ENCODE data around the gene CAMK2G.
A peak's percentile ranks its signal among the peaks of the same experiment; 100 is the strongest.
"Not testable (repeated sequence)": the region's sequence is repeated elsewhere in the genome, so short reads cannot be mapped to it uniquely, and the experiment has no call there.

Gene CAMK2G

DNA sequence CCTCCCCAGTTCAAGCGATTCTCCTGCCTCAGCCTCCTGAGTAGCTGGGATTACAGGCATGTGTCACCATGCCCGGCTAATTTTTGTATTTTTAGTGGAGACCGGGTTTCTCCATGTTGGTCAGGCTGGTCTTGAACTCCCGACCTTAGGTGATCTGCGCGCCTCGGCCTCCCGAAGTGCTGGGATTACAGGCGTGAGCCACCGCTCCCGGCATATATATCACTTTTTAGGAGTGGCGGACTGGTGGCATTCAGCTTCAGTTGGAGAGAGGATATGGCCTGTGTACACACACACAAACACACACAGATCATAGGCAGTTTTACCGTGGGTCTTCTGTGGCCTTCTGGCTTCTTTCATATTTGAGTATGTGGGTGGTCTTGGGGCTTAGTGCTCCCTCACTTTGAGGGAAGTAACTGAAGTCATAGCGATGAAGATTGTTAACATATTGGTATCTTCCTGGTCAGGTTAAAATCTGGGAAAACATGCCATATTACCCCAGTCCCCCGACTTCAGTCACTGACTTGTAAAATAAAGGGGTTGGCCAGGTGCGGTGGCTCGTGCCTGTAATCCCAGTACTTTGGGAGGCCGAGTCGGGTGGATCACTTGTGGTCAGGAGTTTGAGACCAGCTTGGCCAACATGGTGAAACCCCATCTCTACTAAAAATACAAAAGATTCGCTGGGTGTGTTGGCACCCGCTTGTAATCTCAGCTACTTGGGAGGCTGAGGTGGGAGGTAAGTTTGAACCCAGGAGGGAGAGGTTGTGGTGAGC lies 87.1 kb downstream of the CAMK2G start:
- not testable (repeated sequence) for H4K8ac ChIP-seq (ENCODE audit: low read depth, low read length); H2AK5ac ChIP-seq (ENCODE audit: low read depth, low read length); H3K23ac ChIP-seq (ENCODE audit: low read depth, low read length, poor library complexity); H3K4ac ChIP-seq (ENCODE audit: low read length); DNase-seq (ENCODE audit: low spot score); H4K91ac ChIP-seq (ENCODE audit: low read depth, low read length, poor library complexity); H3K9me3 ChIP-seq (replicated peaks in 1 of 2; ENCODE audit: control insufficient read depth in 2 of 2, insufficient read depth in 1 of 2, low read depth in 1 of 2, low read length in 2 of 2); H3K14ac ChIP-seq (ENCODE audit: low read length); H3K4me2 ChIP-seq (ENCODE audit: insufficient read depth, low read length, poor library complexity, severe bottlenecking); H3K79me1 ChIP-seq (ENCODE audit: low read depth, low read length); H3K4me1 ChIP-seq (ENCODE audit: control insufficient read depth in 2 of 2, insufficient read depth in 1 of 2, low read depth in 1 of 2, low read length in 2 of 2); H3K9ac ChIP-seq (ENCODE audit: low read depth, low read length, poor library complexity); H3K27me3 ChIP-seq (ENCODE audit: control insufficient read depth in 3 of 3, insufficient read depth in 3 of 3, low read depth in 1 of 3, low read length in 3 of 3); H2BK5ac ChIP-seq (ENCODE audit: low read length); H3K18ac ChIP-seq (ENCODE audit: low read length); H2AFZ ChIP-seq (ENCODE audit: low read length); H2BK12ac ChIP-seq (ENCODE audit: low read length); H3K27ac ChIP-seq (replicated peaks; ENCODE audit: low read length); H2BK15ac ChIP-seq (ENCODE audit: low read length); H2BK120ac ChIP-seq (ENCODE audit: low read depth, low read length)
- WGBS, 2 donors (ENCODE audit: extremely low coverage in 2 of 2, insufficient read length in 2 of 2, insufficient replicate concordance in 1 of 2): no CpG with 5 or more reads among the region's 21 CpGs
- Histone ChIP-seq H3K36me3 (replicated peaks in 1 of 2; ENCODE audit: control insufficient read depth in 2 of 2, insufficient read depth in 2 of 2, low read length in 2 of 2) (peaks cover 23 to 41% of the 10 kb centered on the region in 2 donors), H3K4me3 (ENCODE audit: low read length in 2 of 2) (peak overlapping the region in 1 of 2 donors; percentile 12)

DNA sequence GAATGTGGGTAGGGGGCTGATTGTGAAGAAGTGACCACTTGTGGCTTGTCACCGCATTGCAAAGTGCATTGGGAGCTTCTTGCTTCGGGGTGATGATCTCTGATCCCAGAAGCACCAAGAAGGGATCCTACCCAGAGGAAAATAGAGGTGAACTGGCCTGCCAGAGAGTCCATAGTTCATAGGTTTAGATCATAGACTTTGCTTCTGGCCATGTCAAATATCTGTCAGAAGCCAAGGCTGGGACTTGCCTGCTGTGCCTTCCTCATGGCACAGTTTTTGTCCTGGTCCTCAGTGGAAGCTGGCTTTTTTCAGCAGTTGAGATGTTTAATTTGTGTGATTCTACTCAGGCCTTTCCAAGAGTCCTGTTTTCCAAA lies 87.9 kb downstream of the CAMK2G start:
- Histone ChIP-seq H3K4me2 (ENCODE audit: insufficient read depth, low read length, poor library complexity, severe bottlenecking) (peak overlapping the region; percentile 89), H3K14ac (ENCODE audit: low read length) (no peak overlapping the region), H3K27ac (replicated peaks; ENCODE audit: low read length) (no peak overlapping the region), H4K8ac (ENCODE audit: low read depth, low read length) (no peak overlapping the region), H2BK12ac (ENCODE audit: low read length) (no peak overlapping the region), H3K23ac (ENCODE audit: low read depth, low read length, poor library complexity) (no peak overlapping the region), H3K4me1 (ENCODE audit: control insufficient read depth in 2 of 2, insufficient read depth in 1 of 2, low read depth in 1 of 2, low read length in 2 of 2) (peaks cover 4 to 7% of the 10 kb centered on the region in 2 donors), H3K4me3 (ENCODE audit: low read length in 2 of 2) (peak overlapping the region; percentile 51 to 84), H3K36me3 (replicated peaks in 1 of 2; ENCODE audit: control insufficient read depth in 2 of 2, insufficient read depth in 2 of 2, low read length in 2 of 2) (peaks cover 19 to 34% of the 10 kb centered on the region in 2 donors), H3K4ac (ENCODE audit: low read length) (no peak overlapping the region), H2BK120ac (ENCODE audit: low read depth, low read length) (no peak overlapping the region), H2AK5ac (ENCODE audit: low read depth, low read length) (no peak overlapping the region), H3K79me1 (ENCODE audit: low read depth, low read length) (peaks cover 3% of the 10 kb centered on the region), H3K9me3 (replicated peaks in 1 of 2; ENCODE audit: control insufficient read depth in 2 of 2, insufficient read depth in 1 of 2, low read depth in 1 of 2, low read length in 2 of 2) (no peaks in the 10 kb centered on the region), H3K27me3 (ENCODE audit: control insufficient read depth in 3 of 3, insufficient read depth in 3 of 3, low read depth in 1 of 3, low read length in 3 of 3) (no peaks in the 10 kb centered on the region), H4K91ac (ENCODE audit: low read depth, low read length, poor library complexity) (no peak overlapping the region), H2BK5ac (ENCODE audit: low read length) (no peak overlapping the region), H3K9ac (ENCODE audit: low read depth, low read length, poor library complexity) (no peak overlapping the region), H2BK15ac (ENCODE audit: low read length) (no peak overlapping the region), H2AFZ (ENCODE audit: low read length) (no peak overlapping the region), H3K18ac (ENCODE audit: low read length) (no peak overlapping the region)
- no CpG with 5 or more reads among the region's 2 CpGs for WGBS, 2 donors (ENCODE audit: extremely low coverage in 2 of 2, insufficient read length in 2 of 2, insufficient replicate concordance in 1 of 2)
- no peak for DNase-seq (ENCODE audit: low spot score)

DNA sequence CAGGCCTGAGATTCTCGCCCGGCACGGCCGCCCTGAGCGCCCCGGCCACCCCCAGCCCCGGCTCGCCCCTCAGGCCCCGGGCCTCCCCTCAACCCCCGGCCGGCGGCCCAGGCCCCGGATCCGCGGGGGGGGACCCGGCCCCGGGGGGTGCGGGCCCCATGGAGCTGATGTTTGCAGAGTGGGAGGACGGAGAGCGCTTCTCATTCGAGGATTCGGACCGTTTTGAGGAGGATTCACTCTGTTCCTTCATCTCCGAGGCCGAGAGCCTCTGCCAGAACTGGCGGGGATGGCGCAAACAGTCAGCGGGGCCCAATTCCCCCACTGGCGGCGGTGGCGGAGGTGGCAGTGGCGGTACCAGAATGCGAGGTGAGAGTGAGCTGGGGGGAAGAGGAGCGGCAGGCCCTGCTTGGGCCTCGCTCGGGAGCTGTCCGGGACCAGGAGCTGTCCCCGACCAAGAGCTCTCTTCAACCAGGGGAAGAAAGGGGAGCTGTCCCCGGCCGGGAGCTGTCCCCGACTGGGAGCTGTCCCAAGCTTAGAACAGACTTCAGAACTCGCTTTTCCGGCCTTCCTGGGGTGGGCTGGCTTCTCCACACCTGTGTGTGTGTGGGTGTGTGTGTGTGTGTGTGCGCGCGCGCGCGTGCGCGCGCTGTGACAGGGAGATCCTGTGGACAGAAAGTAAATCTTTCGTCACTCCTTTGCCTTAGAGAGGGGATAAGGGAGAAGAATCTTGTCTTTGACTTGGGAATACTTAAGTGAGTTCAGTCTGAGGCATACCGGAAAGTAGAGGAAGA lies 88.4 kb downstream of the CAMK2G start:
- Histone ChIP-seq H3K14ac (ENCODE audit: low read length) (no peak overlapping the region), H3K4ac (ENCODE audit: low read length) (no peak overlapping the region), H3K4me1 (ENCODE audit: control insufficient read depth in 2 of 2, insufficient read depth in 1 of 2, low read depth in 1 of 2, low read length in 2 of 2) (peaks cover 7% of the 10 kb centered on the region in 2 donors), H3K4me3 (ENCODE audit: low read length in 2 of 2) (peak overlapping the region; percentile 51 to 84), H4K8ac (ENCODE audit: low read depth, low read length) (no peak overlapping the region), H3K9me3 (replicated peaks in 1 of 2; ENCODE audit: control insufficient read depth in 2 of 2, insufficient read depth in 1 of 2, low read depth in 1 of 2, low read length in 2 of 2) (no peaks in the 10 kb centered on the region), H3K36me3 (replicated peaks in 1 of 2; ENCODE audit: control insufficient read depth in 2 of 2, insufficient read depth in 2 of 2, low read length in 2 of 2) (peaks cover 15 to 28% of the 10 kb centered on the region in 2 donors), H2BK5ac (ENCODE audit: low read length) (no peak overlapping the region), H3K9ac (ENCODE audit: low read depth, low read length, poor library complexity) (peak overlapping the region; percentile 83), H3K18ac (ENCODE audit: low read length) (peak overlapping the region; percentile 40), H2AFZ (ENCODE audit: low read length) (peak overlapping the region; percentile 73), H4K91ac (ENCODE audit: low read depth, low read length, poor library complexity) (no peak overlapping the region), H3K27ac (replicated peaks; ENCODE audit: low read length) (no peak overlapping the region), H3K4me2 (ENCODE audit: insufficient read depth, low read length, poor library complexity, severe bottlenecking) (peak overlapping the region; percentile 89), H3K27me3 (ENCODE audit: control insufficient read depth in 3 of 3, insufficient read depth in 3 of 3, low read depth in 1 of 3, low read length in 3 of 3) (no peaks in the 10 kb centered on the region), H3K23ac (ENCODE audit: low read depth, low read length, poor library complexity) (peak overlapping the region; percentile 40), H2AK5ac (ENCODE audit: low read depth, low read length) (peak overlapping the region; percentile 63), H2BK15ac (ENCODE audit: low read length) (no peak overlapping the region), H2BK120ac (ENCODE audit: low read depth, low read length) (no peak overlapping the region), H3K79me1 (ENCODE audit: low read depth, low read length) (peaks cover 6% of the 10 kb centered on the region), H2BK12ac (ENCODE audit: low read length) (no peak overlapping the region)
- no peak for DNase-seq (ENCODE audit: low spot score)
- WGBS, 2 donors (ENCODE audit: extremely low coverage in 2 of 2, insufficient read length in 2 of 2, insufficient replicate concordance in 1 of 2): no CpG with 5 or more reads among the region's 54 CpGs

DNA sequence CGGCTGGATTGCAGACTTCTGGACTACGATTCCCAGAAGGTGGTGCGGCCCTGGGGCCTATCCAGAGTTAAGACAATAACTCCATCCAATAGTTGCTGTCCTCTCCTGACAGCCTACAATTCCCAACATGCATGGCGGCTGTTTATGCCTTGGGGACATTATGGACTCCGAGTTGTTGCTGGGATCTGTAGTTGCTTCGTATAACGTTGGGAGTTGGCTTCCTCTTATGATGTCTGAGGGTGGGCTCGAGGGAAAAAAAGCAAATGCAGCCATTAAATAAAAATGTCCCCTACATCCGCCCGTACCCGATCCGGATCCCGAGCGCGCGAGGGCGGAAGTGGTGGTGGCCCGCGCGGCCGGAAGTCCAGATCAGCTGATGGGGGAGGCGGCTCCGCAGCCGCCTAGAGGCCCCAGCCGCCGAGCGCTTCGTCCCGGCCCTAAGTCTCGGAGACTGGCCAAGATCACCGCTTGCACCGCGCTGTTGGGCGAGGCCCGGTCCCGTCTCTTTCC lies 89.1 kb downstream of the CAMK2G start, which contains the start of gene ZSWIM8:
Gene ZSWIM8, plus strand, starts transcription at position 396 of the 510 bp plus-strand sequence. CDS start 273 bp downstream, outside the sequence.
- H3K18ac ChIP-seq (ENCODE audit: low read length): peak within 1 kb of the TSS; percentile 40
- no peaks in the 10 kb centered on the region for H3K9me3 ChIP-seq (replicated peaks in 1 of 2; ENCODE audit: control insufficient read depth in 2 of 2, insufficient read depth in 1 of 2, low read depth in 1 of 2, low read length in 2 of 2)
- peak within 1 kb of the TSS; percentile 63 for H2AK5ac ChIP-seq (ENCODE audit: low read depth, low read length)
- H3K27ac ChIP-seq (replicated peaks; ENCODE audit: low read length): no peak within 1 kb of the TSS
- peaks cover 8 to 12% of the 10 kb centered on the region in 2 donors for H3K4me1 ChIP-seq (ENCODE audit: control insufficient read depth in 2 of 2, insufficient read depth in 1 of 2, low read depth in 1 of 2, low read length in 2 of 2)
- peak within 1 kb of the TSS; percentile 83 for H3K9ac ChIP-seq (ENCODE audit: low read depth, low read length, poor library complexity)
- no peak within 1 kb of the TSS for H4K91ac ChIP-seq (ENCODE audit: low read depth, low read length, poor library complexity)
- H3K23ac ChIP-seq (ENCODE audit: low read depth, low read length, poor library complexity): peak within 1 kb of the TSS; percentile 40
- H2BK120ac ChIP-seq (ENCODE audit: low read depth, low read length): no peak within 1 kb of the TSS
- no peak within 1 kb of the TSS for H4K8ac ChIP-seq (ENCODE audit: low read depth, low read length)
- no peak within 1 kb of the TSS for H2BK5ac ChIP-seq (ENCODE audit: low read length)
- peaks cover 13 to 30% of the 10 kb centered on the region in 2 donors for H3K36me3 ChIP-seq (replicated peaks in 1 of 2; ENCODE audit: control insufficient read depth in 2 of 2, insufficient read depth in 2 of 2, low read length in 2 of 2)
- H3K4ac ChIP-seq (ENCODE audit: low read length): no peak within 1 kb of the TSS
- H3K79me1 ChIP-seq (ENCODE audit: low read depth, low read length): peaks cover 7% of the 10 kb centered on the region
- WGBS, 2 donors (ENCODE audit: extremely low coverage in 2 of 2, insufficient read length in 2 of 2, insufficient replicate concordance in 1 of 2): no CpG with 5 or more reads among the region's 36 CpGs
- H3K4me3 ChIP-seq (ENCODE audit: low read length in 2 of 2): peak within 1 kb of the TSS; percentile 51 to 84
- H2BK12ac ChIP-seq (ENCODE audit: low read length): no peak within 1 kb of the TSS
- DNase-seq (ENCODE audit: low spot score): peak; percentile 88
- H3K4me2 ChIP-seq (ENCODE audit: insufficient read depth, low read length, poor library complexity, severe bottlenecking): peak within 1 kb of the TSS; percentile 89
- no peak within 1 kb of the TSS for H3K14ac ChIP-seq (ENCODE audit: low read length)
- H2AFZ ChIP-seq (ENCODE audit: low read length): peak within 1 kb of the TSS; percentile 73
- H2BK15ac ChIP-seq (ENCODE audit: low read length): no peak within 1 kb of the TSS
- no peaks in the 10 kb centered on the region for H3K27me3 ChIP-seq (ENCODE audit: control insufficient read depth in 3 of 3, insufficient read depth in 3 of 3, low read depth in 1 of 3, low read length in 3 of 3)

All from neuronal stem cell (in vitro differentiated cells).